Activated T-helper 9 cell treated with anti-CD3 and anti-CD28 coated beads, Interleukin-2, amount 50 U/mL, for 16 hours (primary cell): Measurements from ENCODE around the gene CD248.
"Not testable (repeated sequence)": the region's sequence is repeated elsewhere in the genome, so short reads cannot be mapped to it uniquely, and the experiment has no call there.

Source experiments
- DNase-seq: peaks from one replicate; pipeline ENCODE4 v3.0.0-alpha.2; 2020; ENCODE audit warnings: low read depth

The CD248 gene

DNA sequence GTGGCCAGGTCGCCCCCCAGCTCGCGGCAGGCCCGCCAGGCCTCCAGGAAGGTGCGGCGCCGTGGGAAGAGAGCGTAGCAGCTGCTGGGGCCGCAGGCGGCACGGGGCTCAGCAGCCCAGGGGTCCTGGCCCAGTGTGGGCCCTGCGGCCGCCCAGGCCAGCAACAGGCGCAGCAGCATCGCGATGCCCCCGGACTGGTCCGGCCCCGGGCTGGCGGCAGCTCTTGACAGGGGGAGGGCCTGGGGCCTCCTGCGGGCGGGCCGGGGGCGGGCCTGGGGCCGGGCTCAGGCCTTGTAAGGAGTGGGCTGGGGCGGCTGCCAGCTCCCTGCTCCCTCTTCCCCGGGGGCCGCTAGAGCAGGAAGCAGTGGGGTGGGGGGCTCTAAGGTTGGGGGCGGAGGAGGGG, at the start of gene CD248:
CD248 (minus strand) TSS at position 196 of the 403 bp plus-strand sequence; CDS start at position 179, 17 bp downstream.
- DNase-seq = no peak

GRCh38 chr11:66365711-66366619, 49.1 kb upstream of the CD248 start:
- no peak for DNase-seq

- no peak for DNase-seq
These were observed 48.3 kb upstream of the CD248 start for GRCh38 chr11:66365166-66365565.

- DNase-seq = peak; percentile 57
These were observed 47.1 kb upstream of the CD248 start for GRCh38 chr11:66363805-66364535.

DNA sequence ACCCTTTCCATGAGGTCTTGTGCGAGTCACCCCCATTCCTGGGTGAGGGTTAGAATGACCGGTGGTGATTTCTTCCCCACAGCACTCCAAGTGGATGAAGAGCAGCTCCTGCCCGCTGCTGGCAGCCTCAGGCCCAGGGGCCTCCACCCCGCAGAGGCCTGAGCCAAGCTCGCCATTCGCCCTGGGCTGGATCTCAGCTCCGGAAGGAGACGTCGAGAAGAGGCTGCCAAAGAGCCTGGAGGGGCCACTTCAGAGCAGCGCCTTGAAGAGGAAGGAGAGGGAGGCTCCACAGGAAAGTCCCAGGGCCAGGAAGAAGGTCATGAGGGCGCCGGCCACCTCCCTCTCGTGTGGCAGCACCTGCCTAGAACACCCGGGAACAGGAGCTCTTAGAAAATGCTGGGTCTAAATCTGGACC, 46.4 kb upstream of the CD248 start:
- DNase-seq = no peak

GRCh38 chr11:66362481-66363147, 45.8 kb upstream of the CD248 start:
- DNase-seq = no peak

DNA sequence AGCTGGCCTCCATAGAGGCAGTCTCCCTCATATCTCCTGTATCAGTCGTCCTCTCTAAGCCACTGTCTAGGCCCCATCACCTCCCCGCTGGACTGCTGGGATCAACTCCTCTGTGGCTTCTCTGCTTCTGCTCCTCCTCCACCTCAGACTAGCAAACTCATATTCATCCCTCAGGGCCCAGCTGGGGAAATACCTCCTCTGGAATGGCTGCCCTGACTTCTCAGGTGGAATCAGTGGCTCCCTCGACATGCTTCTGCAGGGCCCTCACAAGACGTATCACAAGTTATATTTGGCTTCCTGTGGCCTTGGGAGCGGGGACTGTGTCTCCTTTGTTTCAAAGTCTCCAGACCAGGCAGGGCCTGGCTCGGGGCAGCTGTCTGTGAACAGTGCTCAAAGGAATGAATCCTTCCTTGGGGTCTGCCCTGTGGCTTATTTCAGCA, 44.7 kb upstream of the CD248 start:
- no peak for DNase-seq

GRCh38 chr11:66360406-66361073, 43.7 kb upstream of the CD248 start:
- no peak for DNase-seq

GRCh38 chr11:66359662-66360087, 42.8 kb upstream of the CD248 start:
- DNase-seq = no peak

- DNase-seq = not testable (repeated sequence)
These were observed 33.9 kb upstream of the CD248 start for GRCh38 chr11:66350560-66351235.

DNA sequence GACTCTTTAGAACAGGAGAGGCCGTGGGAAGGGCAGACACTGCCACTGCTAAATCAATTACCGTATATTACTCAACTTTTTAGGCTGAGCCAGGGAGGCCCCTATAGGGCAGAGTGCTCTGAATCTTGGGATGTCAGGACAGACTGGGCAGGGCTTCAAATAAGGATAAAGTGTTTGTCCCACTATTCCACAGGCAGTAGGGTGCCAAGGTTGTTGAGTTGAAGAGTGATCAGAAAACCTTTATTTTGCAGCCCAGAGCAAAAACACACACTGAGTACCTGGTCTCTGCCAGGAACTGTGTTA, 32.2 kb upstream of the CD248 start:
- no peak for DNase-seq

GRCh38 chr11:66347425-66348276, 30.8 kb upstream of the CD248 start, which contains the start of gene B4GAT1:
TSS of gene B4GAT1 (minus strand) at chr11:66347629. CDS start at chr11:66347545, 84 bp downstream.
- DNase-seq = peak; percentile 69

GRCh38 chr11:66346476-66347424, 29.9 kb upstream of the CD248 start:
- DNase-seq = no peak

GRCh38 chr11:66345316-66345649, 28.4 kb upstream of the CD248 start:
- DNase-seq = no peak

GRCh38 chr11:66344550-66345315, 27.9 kb upstream of the CD248 start, which contains the start of gene BRMS1:
TSS of gene BRMS1 (minus strand) at chr11:66345104. CDS start at chr11:66342234, 2,870 bp downstream.
- peak; percentile 95 for DNase-seq

- DNase-seq = no peak
These were observed 26.3 kb upstream of the CD248 start for GRCh38 chr11:66343176-66343575.

GRCh38 chr11:66341502-66342126, 24.8 kb upstream of the CD248 start:
- no peak for DNase-seq
